CD4-positive, alpha-beta T cell (primary cell): Measurements from ENCODE around the gene HELZ. TPM values are rescaled to one million over a fixed set of nuclear protein-coding genes. Genes with fewer than 3 reads are reported as not detected.
"Not testable (repeated sequence)": the region's sequence is repeated elsewhere in the genome, so short reads cannot be mapped to it uniquely, and the experiment has no call there.

ENCODE experiments used
- ATAC-seq: fragments of 200-7000 bp; cut with Tn5 transposase; one replicate; pipeline ENCODE4 v1.10.0; 2022; ENCODE audit warnings: mild to moderate bottlenecking; ENCODE audit not compliant: poor library complexity
- CTCF ChIA-PET: fragments of 350-600 bp; sonication (Branson Sonifier 250); formaldehyde crosslinking; loops from one replicate; lab custom pipeline; 2021; ENCODE audit warnings: antibody characterized with exemption, inconsistent platforms; lab: Charles Lee
- POLR2A ChIA-PET: fragments of 350-600 bp; sonication (Branson Sonifier 250); formaldehyde crosslinking; loops from one replicate; lab custom pipeline; 2021; ENCODE audit warnings: antibody characterized with exemption, inconsistent platforms; lab: Charles Lee
- DNase-seq, 14 experiments: peaks; one replicate each; pipeline ENCODE4 v3.0.0-alpha.2; 2013 to 2020; ENCODE audit warnings: mixed read lengths in 2 of 14
- H3K27ac ChIP-seq, 2 donors: one replicate each; pipeline versions ENCODE4 v1.5.1 to v1.7.0; 2013; ENCODE audit warnings: low read length in 2 of 2, low read depth in 1 of 2, mild to moderate bottlenecking in 1 of 2
- H3K27me3 ChIP-seq, 2 experiments: 1 replicate in 1 of 2; 2 replicates in 1 of 2; pipeline versions ENCODE4 v1.6.1 to v1.7.0; 2013; ENCODE audit warnings: low read length in 2 of 2, control low read depth in 1 of 2, mild to moderate bottlenecking in 1 of 2, moderate library complexity in 1 of 2; ENCODE audit not compliant: insufficient read depth in 2 of 2, control insufficient read depth in 1 of 2
- H3K36me3 ChIP-seq: one replicate; pipeline ENCODE4 v1.6.1; 2013; ENCODE audit warnings: low read length, control low read depth; ENCODE audit not compliant: insufficient read depth
- H3K4me1 ChIP-seq: one replicate; pipeline ENCODE4 v1.6.1; 2013; ENCODE audit warnings: low read length, control low read depth; ENCODE audit not compliant: insufficient read depth
- H3K4me3 ChIP-seq: one replicate; pipeline ENCODE4 v1.5.1; 2013; ENCODE audit warnings: mild to moderate bottlenecking, low read length, moderate library complexity
- H3K9me3 ChIP-seq, 2 experiments: 1 replicate in 1 of 2; 2 replicates in 1 of 2; pipeline versions ENCODE4 v1.6.1 to v1.7.0; 2013; ENCODE audit warnings: low read length in 2 of 2, mild to moderate bottlenecking in 2 of 2, control low read depth in 1 of 2, moderate library complexity in 1 of 2; ENCODE audit not compliant: control insufficient read depth in 1 of 2, insufficient read depth in 1 of 2
- H3K27ac Mint-ChIP-seq: one replicate; pipeline ENCODE4 v1.8.0; 2020; ENCODE audit warnings: mixed read lengths
- H3K27me3 Mint-ChIP-seq: one replicate; pipeline ENCODE4 v1.8.0; 2021; ENCODE audit warnings: mixed read lengths
- H3K36me3 Mint-ChIP-seq: one replicate; pipeline ENCODE4 v1.8.0; 2021; ENCODE audit warnings: low read depth, mixed read lengths
- H3K4me1 Mint-ChIP-seq: one replicate; pipeline ENCODE4 v1.8.0; 2021; ENCODE audit warnings: low read depth, mixed read lengths
- H3K4me3 Mint-ChIP-seq: one replicate; pipeline ENCODE4 v1.8.0; 2020; ENCODE audit warnings: mild to moderate bottlenecking, mixed read lengths
- H3K9me3 Mint-ChIP-seq: one replicate; pipeline ENCODE4 v1.8.0; 2020; ENCODE audit warnings: mixed read lengths
- CTCF ChIP-seq: fragments of 200-600 bp; IDR thresholded peaks from one replicate; pipeline ENCODE4 v1.8.0; 2022; ENCODE audit warnings: antibody characterized with exemption, mild to moderate bottlenecking
- intact Hi-C, 2 experiments: fragments of 100-400 bp; cut with DNase I in 1 of 2; cut with micrococcal nuclease in 1 of 2; formaldehyde crosslinking; loops; one replicate each; pipeline versions ENCODE4 v1.15.1 to v1.9.0; 2023 to 2025; cut with DNase I, micrococcal nuclease
- total RNA-seq, 174 experiments: library from RNA in 2 of 174; stranded (reverse) in 2 of 174; gene quantifications; one replicate each; pipeline ENCODE4 v1.2.3 and lab custom pipeline; 2021 to 2026

The HELZ gene
- total RNA-seq, 2 experiments from 2014 or later = 94.8 to 107 TPM

DNA sequence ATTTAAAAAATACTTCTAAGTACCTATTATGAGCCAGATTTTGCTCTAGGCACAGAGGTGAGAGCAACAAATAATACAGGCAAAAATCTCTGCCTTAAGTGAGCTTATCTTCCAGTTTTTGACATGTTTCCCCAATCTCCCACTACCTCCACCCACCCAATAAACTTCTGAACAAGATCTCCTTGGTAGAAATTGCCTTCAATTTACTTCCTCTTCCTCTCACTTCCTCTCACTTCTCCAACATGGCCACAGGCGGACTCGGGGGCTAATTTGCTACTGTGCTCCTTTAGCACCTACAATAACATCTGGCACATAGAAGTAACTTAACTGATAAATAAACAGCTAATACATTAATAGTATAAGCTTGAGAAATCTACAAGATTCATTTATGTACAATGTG lies 118.0 kb downstream of the HELZ start:
- ChIA-PET POLR2A (no interaction called here), CTCF (interaction anchor here (1.4 kb wide), 1 partner anchor 45 kb away, joined by 4 read pairs; no protein-coding TSS in a partner anchor)
- Mint-ChIP-seq H3K4me3 (no peak overlapping the region), H3K9me3 (no peaks in the 10 kb centered on the region), H3K36me3 (peaks cover 55% of the 10 kb centered on the region), H3K27me3 (no peaks in the 10 kb centered on the region), H3K27ac (no peak overlapping the region), H3K4me1 (no peaks in the 10 kb centered on the region)
- no peaks in the 10 kb centered on the region for H3K9me3 ChIP-seq
- DNase-seq (no peak), ATAC-seq (no peak)
- no peaks in the 10 kb centered on the region for H3K27me3 ChIP-seq
- TF ChIP-seq CTCF = no peak
- intact Hi-C loops = no loop called here
- H3K4me3 ChIP-seq = no peak overlapping the region
- H3K27ac ChIP-seq = no peak overlapping the region
- peaks cover 42% of the 10 kb centered on the region for H3K36me3 ChIP-seq
- no peaks in the 10 kb centered on the region for H3K4me1 ChIP-seq

GRCh38 chr17:67126543-67126942 lies 118.5 kb downstream of the HELZ start:
- H3K27ac Mint-ChIP-seq, DNase-seq, H3K4me3 ChIP-seq, H3K27ac ChIP-seq, H3K4me1 ChIP-seq, POLR2A ChIA-PET, H3K27me3 Mint-ChIP-seq, H3K4me1 Mint-ChIP-seq, H3K9me3 ChIP-seq, H3K4me3 Mint-ChIP-seq, intact Hi-C loops, H3K27me3 ChIP-seq, H3K9me3 Mint-ChIP-seq, ATAC-seq: not testable (repeated sequence)
- CTCF ChIA-PET = interaction anchor here (1.4 kb wide), 1 partner anchor 45 kb away, joined by 4 read pairs; no protein-coding TSS in a partner anchor
- H3K36me3 ChIP-seq = peaks cover 45% of the 10 kb centered on the region
- peaks cover 57% of the 10 kb centered on the region for H3K36me3 Mint-ChIP-seq

- no peaks in the 10 kb centered on the region for H3K27me3 ChIP-seq
- POLR2A ChIA-PET = no interaction called here
- no peak for DNase-seq
These were observed 119.1 kb downstream of the HELZ start for GRCh38 chr17:67125924-67126323.

More at GRCh38 chr17:67125924-67126323, 119.1 kb downstream of the HELZ start:
- Histone ChIP-seq H3K27ac (no peak overlapping the region), H3K36me3 (peaks cover 51% of the 10 kb centered on the region), H3K9me3 (no peaks in the 10 kb centered on the region), H3K4me3 (no peak overlapping the region), H3K4me1 (no peaks in the 10 kb centered on the region)
- CTCF ChIA-PET = interaction anchor here (1.4 kb wide), 1 partner anchor 44 kb away, joined by 4 read pairs; no protein-coding TSS in a partner anchor
- Mint-ChIP-seq H3K27ac (no peak overlapping the region), H3K36me3 (peaks cover 59% of the 10 kb centered on the region), H3K9me3 (no peaks in the 10 kb centered on the region), H3K4me3 (no peak overlapping the region), H3K4me1 (no peaks in the 10 kb centered on the region), H3K27me3 (no peaks in the 10 kb centered on the region)
- intact Hi-C loops = no loop called here
- ATAC-seq = no peak
- no peak for TF ChIP-seq CTCF
